Neutrophil (primary cell): ENCODE measurements around the gene GDPD2.

Source experiments
- H3K27ac ChIP-seq: fragments of 200-600 bp; sonication (generic); 2 replicates; pipeline ENCODE4 v1.5.1; 2016; ENCODE audit warnings: mild to moderate bottlenecking, moderate library complexity
- H3K27me3 ChIP-seq: fragments of 200-600 bp; sonication (generic); 2 replicates; pipeline ENCODE4 v1.6.0; 2016; ENCODE audit warnings: mild to moderate bottlenecking
- H3K36me3 ChIP-seq: fragments of 200-600 bp; sonication (generic); 2 replicates; pipeline ENCODE4 v1.5.1; 2017
- H3K4me1 ChIP-seq, 2 experiments: fragments of 200-600 bp in 1 of 2; sonication (generic) in 1 of 2; 1 replicate in 1 of 2; 2 replicates in 1 of 2; pipeline versions ENCODE4 v1.5.1 to v1.6.1; 2013 to 2016; ENCODE audit warnings: low read depth in 1 of 2, low read length in 1 of 2, mild to moderate bottlenecking in 1 of 2, moderate library complexity in 1 of 2; ENCODE audit not compliant: control insufficient read depth in 1 of 2, insufficient read depth in 1 of 2
- H3K4me3 ChIP-seq, 2 experiments: fragments of 200-600 bp in 1 of 2; sonication (generic) in 1 of 2; 1 replicate in 1 of 2; 2 replicates in 1 of 2; pipeline ENCODE4 v1.5.1; 2013 to 2016; ENCODE audit warnings: low read depth in 1 of 2, low read length in 1 of 2, mild to moderate bottlenecking in 1 of 2, moderate library complexity in 1 of 2
- H3K9me3 ChIP-seq: fragments of 200-600 bp; sonication (generic); 2 replicates; pipeline ENCODE4 v1.5.1; 2016
- TF ChIP-seq, protein P1 (sequence below): fragments of 200-600 bp; sonication (generic); IDR thresholded peaks from 2 replicates; pipeline ENCODE4 v1.5.1; 2016; ENCODE audit warnings: antibody characterized with exemption

Gene GDPD2

DNA sequence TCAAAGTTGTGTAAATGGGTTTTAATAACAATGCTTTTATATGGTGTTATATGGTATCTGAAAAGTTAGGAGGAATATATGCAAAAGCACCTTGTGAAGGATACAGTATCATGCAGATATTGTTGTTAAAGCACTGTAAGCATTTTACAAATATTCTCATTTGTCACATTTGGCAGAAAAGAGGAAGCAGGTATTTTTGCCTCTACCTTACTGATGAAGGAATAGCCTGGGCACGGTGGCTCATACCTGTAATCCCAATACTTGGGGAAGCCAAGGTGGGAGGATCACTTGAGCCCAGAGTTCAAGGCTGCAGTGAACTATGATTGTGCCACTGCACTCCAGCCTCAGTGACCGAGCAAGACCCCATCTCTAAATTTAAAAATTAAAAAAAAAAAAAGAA lies 12.2 kb upstream of the GDPD2 start:
- H3K9me3 ChIP-seq, result no peaks in the 10 kb centered on the region
- TF ChIP-seq, protein P1, sequence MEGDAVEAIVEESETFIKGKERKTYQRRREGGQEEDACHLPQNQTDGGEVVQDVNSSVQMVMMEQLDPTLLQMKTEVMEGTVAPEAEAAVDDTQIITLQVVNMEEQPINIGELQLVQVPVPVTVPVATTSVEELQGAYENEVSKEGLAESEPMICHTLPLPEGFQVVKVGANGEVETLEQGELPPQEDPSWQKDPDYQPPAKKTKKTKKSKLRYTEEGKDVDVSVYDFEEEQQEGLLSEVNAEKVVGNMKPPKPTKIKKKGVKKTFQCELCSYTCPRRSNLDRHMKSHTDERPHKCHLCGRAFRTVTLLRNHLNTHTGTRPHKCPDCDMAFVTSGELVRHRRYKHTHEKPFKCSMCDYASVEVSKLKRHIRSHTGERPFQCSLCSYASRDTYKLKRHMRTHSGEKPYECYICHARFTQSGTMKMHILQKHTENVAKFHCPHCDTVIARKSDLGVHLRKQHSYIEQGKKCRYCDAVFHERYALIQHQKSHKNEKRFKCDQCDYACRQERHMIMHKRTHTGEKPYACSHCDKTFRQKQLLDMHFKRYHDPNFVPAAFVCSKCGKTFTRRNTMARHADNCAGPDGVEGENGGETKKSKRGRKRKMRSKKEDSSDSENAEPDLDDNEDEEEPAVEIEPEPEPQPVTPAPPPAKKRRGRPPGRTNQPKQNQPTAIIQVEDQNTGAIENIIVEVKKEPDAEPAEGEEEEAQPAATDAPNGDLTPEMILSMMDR, result no peak
- H3K27me3 ChIP-seq, result no peaks in the 10 kb centered on the region
- no peak overlapping the region for H3K4me3 ChIP-seq
- no peak overlapping the region for H3K27ac ChIP-seq
- no peaks in the 10 kb centered on the region for H3K4me1 ChIP-seq
- H3K36me3 ChIP-seq, result peaks cover 18% of the 10 kb centered on the region

DNA sequence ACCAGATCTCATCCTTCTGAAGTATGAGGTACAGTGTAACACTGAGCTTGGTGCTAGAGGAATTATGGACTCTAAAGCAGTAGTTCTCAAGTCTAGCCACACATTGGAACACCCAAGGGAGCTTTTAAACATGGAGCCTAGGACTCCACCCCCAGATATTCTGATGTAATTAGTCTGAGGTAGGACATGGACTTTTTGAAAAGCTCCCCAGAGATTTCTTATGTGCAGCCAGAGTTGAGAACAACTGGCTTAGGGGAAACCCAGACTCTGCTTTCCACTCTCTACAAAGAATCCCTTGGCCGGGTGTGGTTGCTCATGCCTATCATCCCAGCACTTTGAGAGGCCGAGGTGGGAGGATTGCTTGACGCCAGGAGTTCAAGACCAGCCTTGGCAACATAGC lies 11.6 kb upstream of the GDPD2 start:
- Histone ChIP-seq H3K27ac (no peak overlapping the region), H3K4me3 (no peak overlapping the region), H3K4me1 (no peaks in the 10 kb centered on the region), H3K27me3 (no peaks in the 10 kb centered on the region), H3K9me3 (no peaks in the 10 kb centered on the region), H3K36me3 (peaks cover 13% of the 10 kb centered on the region)
- TF ChIP-seq, protein P1, result no peak

DNA sequence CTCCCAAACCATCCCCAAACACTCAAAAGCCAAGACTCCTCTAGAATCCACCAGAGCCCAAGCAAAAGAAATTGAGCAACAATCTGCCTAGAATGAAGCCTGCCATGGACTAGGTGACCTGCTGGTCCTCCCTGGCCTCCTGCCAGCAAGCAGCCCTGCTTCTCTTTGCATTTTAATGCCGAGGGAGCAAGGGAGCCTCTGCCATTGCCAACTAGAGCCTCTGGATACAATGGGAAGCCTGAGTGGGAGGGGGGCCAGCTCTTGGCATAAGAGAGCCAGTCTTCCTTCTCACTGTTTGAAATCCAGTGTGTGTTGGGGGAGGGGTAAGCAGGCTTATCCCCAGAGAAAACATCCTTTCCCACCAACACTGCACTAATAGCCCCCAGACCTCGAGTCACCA lies 1.5 kb upstream of the GDPD2 start:
- Histone ChIP-seq H3K9me3 (no peaks in the 10 kb centered on the region), H3K4me1 (no peaks in the 10 kb centered on the region), H3K27ac (no peak overlapping the region), H3K27me3 (no peaks in the 10 kb centered on the region), H3K36me3 (peaks cover 33% of the 10 kb centered on the region), H3K4me3 (no peak overlapping the region)
- TF ChIP-seq, protein P1, result no peak

DNA sequence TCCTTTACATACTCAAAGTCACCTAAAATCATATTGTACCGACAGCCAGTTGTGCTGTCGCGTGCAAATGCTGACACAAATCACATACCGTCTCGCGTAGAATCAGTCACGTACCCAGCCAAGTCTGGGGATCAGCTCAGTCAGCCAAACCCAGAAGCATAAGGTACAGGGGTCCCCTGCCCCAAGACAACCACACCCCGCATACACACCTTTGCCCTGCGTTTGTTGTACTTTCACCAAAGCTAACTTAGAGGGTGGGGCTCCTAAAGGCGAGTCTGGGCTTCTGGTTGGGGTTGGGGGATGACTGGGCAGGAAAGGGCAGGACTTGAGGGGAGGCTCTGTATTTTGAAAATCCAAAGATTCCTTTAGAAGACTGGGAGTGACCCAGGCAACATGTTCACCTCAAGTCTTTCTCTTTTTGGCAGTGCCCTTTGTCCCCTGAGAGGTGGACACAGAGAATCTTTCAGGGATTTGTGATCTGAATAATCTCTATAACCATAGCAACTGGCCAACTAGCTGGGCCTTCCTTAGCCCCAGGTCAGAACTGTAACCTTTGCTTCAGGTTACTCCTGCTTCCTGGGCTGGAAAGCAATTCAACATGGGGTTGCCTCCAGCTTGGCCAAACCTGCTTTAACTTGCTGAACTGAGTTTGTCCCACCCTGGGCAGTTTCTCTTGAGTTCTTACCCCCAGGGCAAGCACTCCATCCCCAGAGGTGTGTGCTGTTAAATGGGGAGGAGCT lies 992 bp downstream of the GDPD2 start:
- Histone ChIP-seq H3K9me3 (no peaks in the 10 kb centered on the region), H3K36me3 (peaks cover 23% of the 10 kb centered on the region), H3K4me3 (no peak overlapping the region), H3K4me1 (no peaks in the 10 kb centered on the region), H3K27me3 (no peaks in the 10 kb centered on the region), H3K27ac (no peak overlapping the region)
- TF ChIP-seq, protein P1, result no peak

DNA sequence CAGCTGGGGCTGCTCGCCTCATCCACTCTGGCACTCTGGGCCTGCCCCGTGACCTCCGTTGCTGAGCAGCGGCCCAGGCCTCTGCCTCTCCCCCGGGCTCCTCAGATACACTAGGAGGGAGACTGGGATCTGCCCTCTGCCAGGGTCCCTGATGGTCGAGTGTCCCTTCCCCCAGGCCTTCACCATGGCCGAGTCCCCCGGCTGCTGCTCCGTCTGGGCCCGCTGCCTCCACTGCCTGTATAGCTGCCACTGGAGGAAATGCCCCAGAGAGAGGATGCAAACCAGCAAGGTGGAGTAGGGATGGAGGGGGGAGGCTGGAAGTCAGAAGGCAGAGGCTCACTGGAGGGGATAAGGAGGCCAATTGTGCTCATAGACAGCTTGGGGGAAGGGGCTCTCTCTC lies 1.7 kb downstream of the GDPD2 start:
- Histone ChIP-seq H3K36me3 (peaks cover 16% of the 10 kb centered on the region), H3K27me3 (no peaks in the 10 kb centered on the region), H3K9me3 (no peaks in the 10 kb centered on the region), H3K27ac (no peak overlapping the region), H3K4me1 (no peaks in the 10 kb centered on the region), H3K4me3 (no peak overlapping the region)
- TF ChIP-seq, protein P1, result no peak
